ENCODE results near the gene PLCZ1.
"Not testable (repeated sequence)": the region's sequence is repeated elsewhere in the genome, so short reads cannot be mapped to it uniquely, and the experiment has no call there.

The PLCZ1 gene

GRCh38 chr12:18700271-18700670 is 37.5 kb downstream of the PLCZ1 start:
- DNase-seq (ENCODE audit: low read depth) = no peak

DNA sequence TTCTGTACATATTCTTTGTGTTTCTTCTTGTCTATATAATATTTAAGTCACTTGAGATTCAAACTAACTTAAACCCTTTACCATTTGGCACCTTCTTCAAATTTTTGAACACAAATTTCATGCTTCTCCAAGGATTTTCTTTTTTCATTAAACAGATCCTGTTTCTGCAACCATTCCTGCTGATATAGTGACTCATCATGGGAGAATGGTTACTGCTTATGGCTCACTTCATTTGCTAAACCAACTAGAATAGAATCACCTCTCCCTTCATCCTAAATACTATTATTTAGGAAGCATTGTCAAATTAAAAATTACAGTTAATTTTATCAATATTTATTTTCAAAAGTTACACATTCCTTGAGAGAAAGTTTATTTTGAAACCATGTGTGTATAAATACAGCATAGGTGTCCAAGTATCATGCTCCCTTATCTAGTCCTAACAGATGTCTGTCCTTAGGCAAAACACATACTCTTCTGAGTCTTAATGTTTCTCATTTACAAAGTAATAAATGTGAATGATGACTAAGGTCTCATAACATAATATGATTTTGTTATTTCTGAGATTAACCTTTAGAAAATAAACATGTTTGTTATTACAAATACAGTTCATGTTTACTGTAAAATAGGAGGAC is 40.7 kb downstream of the PLCZ1 start:
- no peak for DNase-seq (ENCODE audit: low read depth)

DNA sequence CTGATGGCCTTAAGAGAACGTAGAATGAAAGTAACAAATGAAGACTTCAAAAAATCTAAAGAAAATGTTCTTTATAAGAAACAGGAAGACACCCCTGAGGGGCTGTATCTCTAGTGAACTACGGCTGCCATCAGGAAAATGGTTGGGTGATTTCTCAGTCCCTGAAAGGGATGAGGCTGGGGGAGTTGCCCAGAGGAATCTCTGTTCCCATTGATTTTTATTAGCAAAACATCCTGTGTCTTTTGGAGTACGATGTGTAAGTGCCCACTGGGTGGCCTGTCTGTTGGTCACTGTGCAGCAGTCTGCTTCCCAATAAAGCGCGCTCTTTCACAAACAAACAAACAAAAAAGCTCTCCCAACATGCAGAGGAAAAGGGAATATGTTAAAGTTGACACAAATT is 43.8 kb downstream of the PLCZ1 start:
- not testable (repeated sequence) for DNase-seq (ENCODE audit: low read depth)

- DNase-seq (ENCODE audit: low read depth) = no peak
These were observed 47.2 kb downstream of the PLCZ1 start for GRCh38 chr12:18690653-18691052.

- no peak for DNase-seq (ENCODE audit: low read depth)
These were observed 48.0 kb downstream of the PLCZ1 start for GRCh38 chr12:18689771-18690170.

DNA sequence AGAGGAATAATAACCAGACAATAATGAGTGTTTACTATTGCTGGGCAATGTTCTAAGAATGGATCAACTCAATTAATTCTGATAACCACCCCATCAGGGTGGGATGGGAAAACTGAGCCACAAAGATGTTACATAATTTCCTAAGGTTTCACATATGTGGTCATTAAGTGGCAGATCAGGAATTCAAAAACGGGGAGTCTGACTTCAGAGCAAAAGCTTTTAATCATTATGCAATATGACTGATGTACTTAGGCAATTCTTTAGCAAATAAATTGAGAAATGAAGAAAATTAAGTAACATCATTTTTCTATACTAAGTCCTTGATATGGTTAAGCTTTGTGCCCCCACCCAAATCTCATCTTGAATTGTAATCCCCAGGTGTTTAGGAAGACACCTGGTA is 53.4 kb downstream of the PLCZ1 start:
- DNase-seq (ENCODE audit: low read depth) = no peak

- no peak for DNase-seq (ENCODE audit: low read depth)
These were observed 54.3 kb downstream of the PLCZ1 start for GRCh38 chr12:18683327-18684013.

DNA sequence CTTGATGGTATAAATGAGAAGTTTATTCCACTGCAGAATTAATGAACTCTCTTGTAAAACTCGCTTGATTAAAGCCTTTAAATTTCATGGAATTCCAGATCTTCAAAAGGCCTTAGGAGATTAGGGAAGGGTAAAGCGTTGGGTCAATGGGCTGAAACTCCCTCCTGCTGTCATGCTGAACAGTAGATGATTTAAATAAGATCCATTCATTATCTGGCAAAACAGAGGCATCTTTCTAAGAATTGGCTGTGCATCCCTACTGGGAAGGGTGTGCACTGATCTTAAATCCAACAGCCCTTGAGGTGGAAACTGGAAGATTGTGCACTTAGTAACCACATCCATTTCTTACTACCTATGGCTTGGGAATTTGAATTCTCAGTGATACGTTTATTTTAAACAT is 56.0 kb downstream of the PLCZ1 start:
- DNase-seq (ENCODE audit: low read depth) = no peak

DNA sequence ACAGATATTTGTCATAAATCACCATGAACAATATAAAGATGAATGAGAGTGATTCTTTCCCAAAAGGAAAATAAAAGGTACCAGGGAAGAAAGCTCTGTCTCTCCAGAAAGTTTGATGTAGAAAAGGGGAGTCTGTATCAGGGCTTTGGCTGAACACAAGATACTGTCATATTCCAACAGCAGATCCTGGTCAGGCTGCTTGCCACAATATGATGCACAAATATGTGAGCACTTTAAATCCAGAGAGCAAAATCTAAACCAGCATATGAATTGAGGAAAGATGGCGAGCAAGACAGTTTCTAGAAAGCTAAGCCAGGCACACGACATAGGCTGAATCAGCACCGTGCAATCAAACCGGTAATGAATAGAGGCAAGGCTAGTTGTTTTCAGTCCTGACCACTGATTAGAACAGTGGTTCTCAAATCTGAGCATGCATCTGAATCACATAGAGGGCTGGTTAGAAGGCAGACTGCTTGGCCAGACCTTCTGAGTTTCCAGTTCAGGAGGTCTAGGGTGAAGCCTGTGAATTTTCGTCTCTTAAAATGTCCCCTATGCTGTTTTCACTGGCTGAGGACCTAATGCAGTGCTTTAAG is 60.7 kb downstream of the PLCZ1 start:
- no peak for DNase-seq (ENCODE audit: low read depth)

- no peak for DNase-seq (ENCODE audit: low read depth)
These were observed 61.7 kb downstream of the PLCZ1 start for GRCh38 chr12:18676141-18676540.

DNA sequence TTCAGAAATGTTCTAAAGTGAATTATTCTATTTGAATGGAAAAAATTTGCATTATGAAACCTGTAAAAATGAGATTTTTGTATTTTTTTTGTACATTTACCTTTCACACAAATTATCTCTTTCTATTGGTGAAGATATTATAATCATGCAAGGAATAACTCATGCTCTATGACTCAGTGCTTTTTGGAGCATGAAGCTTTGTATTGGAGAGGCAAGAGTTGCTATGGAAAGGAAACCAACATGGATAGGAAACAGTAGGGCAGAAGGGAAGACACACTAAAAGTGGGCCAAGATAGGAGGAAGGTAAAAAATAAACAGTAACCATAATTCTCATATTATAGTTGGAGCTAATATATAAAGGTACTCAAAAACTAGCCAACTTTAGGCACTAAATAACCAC is 79.0 kb downstream of the PLCZ1 start:
- DNase-seq (ENCODE audit: low read depth) = no peak

- DNase-seq (ENCODE audit: low read depth) = no peak
These were observed 79.6 kb downstream of the PLCZ1 start for GRCh38 chr12:18658179-18658578.

- no peak for DNase-seq (ENCODE audit: low read depth)
These were observed 82.5 kb downstream of the PLCZ1 start for GRCh38 chr12:18655351-18655750.

- DNase-seq (ENCODE audit: low read depth) = no peak
These were observed 84.3 kb downstream of the PLCZ1 start for GRCh38 chr12:18653465-18653864.

GRCh38 chr12:18652596-18652995 is 85.2 kb downstream of the PLCZ1 start:
- DNase-seq (ENCODE audit: low read depth) = no peak

GRCh38 chr12:18651525-18651924 is 86.3 kb downstream of the PLCZ1 start:
- no peak for DNase-seq (ENCODE audit: low read depth)

DNA sequence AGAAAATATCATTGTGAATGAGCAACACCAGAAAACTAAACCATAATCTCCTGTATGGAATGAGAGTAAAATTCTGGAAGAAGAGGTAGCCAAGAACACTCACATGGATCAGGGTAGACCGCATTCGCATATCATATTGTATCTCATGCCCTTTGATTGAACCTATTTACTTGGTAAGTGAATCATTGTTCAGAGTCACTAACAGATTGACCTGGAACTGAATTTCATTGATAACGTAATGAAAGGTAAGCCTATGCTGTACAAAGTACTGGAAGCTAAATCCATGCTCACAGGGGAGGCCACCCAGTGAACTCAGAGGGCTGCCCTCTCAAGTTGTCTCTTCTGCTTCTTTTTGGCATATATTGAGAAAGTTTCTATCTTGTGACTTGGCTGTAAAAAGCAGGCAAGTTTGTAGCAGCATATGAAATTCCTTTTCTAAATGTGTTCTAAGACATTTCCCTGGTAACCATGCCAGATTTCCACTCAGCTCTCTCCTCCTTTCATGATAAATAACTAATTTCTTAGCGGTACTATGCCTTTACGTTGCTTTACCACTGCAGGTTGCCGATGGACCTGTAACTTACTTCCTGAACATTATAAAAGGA is 91.4 kb downstream of the PLCZ1 start:
- DNase-seq (ENCODE audit: low read depth) = no peak

DNA sequence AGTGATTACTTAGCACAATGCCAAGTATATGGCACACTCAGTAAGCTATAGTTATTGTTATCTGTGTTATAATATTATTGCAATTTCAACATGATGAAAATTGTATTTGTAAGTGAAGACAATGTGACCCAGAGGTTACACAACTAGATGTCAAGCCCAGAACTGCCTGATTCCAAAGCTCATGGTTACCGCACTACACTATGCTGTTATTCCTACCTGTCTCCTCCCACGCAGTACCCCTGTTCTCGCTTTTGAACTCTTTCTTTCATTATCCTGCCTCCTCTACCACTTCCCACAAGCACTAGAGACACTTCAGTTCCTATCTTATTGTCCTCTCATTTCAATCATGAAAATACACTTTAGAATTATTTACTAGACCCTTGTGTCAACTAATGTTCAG is 93.2 kb downstream of the PLCZ1 start:
- no peak for DNase-seq (ENCODE audit: low read depth)

- no peak for DNase-seq (ENCODE audit: low read depth)
These were observed 94.1 kb downstream of the PLCZ1 start for GRCh38 chr12:18643681-18644080.

DNA sequence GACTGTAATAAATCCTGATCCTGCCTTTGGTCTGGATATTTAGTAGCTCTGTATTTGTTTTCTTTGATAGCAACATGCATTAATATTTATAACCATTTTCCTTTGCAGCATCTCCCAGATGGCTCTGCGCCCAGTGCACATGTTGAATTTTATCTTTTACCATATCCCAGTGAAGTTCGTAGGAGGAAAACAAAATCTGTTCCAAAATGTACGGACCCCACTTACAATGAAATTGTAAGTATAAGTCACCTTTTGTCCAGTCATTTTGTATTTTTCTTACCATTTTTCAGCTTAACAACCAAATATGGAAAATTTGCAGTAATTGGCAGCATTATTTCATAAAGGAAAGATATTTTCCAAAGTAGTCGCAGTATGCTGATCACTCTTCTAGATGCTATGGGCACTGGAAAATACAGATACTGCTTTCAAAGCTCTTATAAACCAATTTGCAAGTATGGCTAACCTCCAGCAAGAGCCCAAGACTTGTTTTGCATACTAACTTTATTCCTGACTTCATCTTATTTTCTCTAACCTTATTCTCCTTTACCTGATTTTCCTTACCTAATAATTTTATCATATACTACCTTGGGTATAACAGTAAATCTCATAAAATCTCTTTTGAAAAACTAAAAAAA is 97.4 kb downstream of the PLCZ1 start:
- no peak for DNase-seq (ENCODE audit: low read depth)

GRCh38 chr12:18634382-18634781 is 103.4 kb downstream of the PLCZ1 start:
- DNase-seq (ENCODE audit: low read depth) = no peak

All from stimulated activated CD8-positive, alpha-beta memory T cell treated with anti-CD3 and anti-CD28 coated beads, Interleukin-12 subunit alpha, Interleukin-12 subunit beta, amount 100 ng/mL, for 4 hours (primary cell).